K562 (cell line): Measurements from ENCODE around the gene CACNA1E. TPM values are rescaled to one million over a fixed set of nuclear protein-coding genes. Genes with fewer than 3 reads are reported as not detected.

ENCODE experiments used
- ATAC-seq: fragments of 200-7000 bp; cut with Tn5 transposase; 3 replicates; pipeline ENCODE4 v1.9.1; 2020; ENCODE audit warnings: moderate library complexity
- BruUV-seq: library from RNA; stranded (reverse); fragments of 400-500 nt; replicated peaks from 2 replicates; lab custom pipeline; 2021; lab: Mats Ljungman, UMichigan
- CTCF ChIA-PET: fragments of 300-600 bp; formaldehyde crosslinking; extraction: SDS; loops from one replicate; lab custom pipeline; 2021; ENCODE audit warnings: low intra/inter-chr PET ratio; lab: Yijun Ruan, JAX
- POLR2A ChIA-PET: fragments of 300-600, 350-650 bp; sonication (Branson Sonifier 250); formaldehyde crosslinking; extraction: SDS; loops from one replicate; lab custom pipeline; 2021; ENCODE audit warnings: antibody characterized with exemption, inconsistent platforms; lab: Yijun Ruan, JAX
- DNase-seq, 4 experiments: peaks; one replicate each; pipeline versions ENCODE4 v3.0.0 to v3.0.0-alpha.2; 2011 to 2018; ENCODE audit warnings: low spot score in 3 of 4, mixed read lengths in 3 of 4; ENCODE audit errors: extremely low read depth in 1 of 4
- FAIRE-seq: peaks from 2 replicates; lab custom pipeline; 2011; peaks lifted over from hg19 to GRCh38; lab: Jason Lieb, UNC
- H2AFZ ChIP-seq: 2 replicates; pipeline ENCODE4 v1.6.0; 2011; ENCODE audit warnings: low read depth, low read length, control low read depth, inconsistent platforms
- H3K27ac ChIP-seq: fragments of 200-600 bp; 3 replicates; pipeline ENCODE4 v1.8.0; 2011; ENCODE audit warnings: low read depth, mild to moderate bottlenecking, control low read depth, inconsistent platforms, low read length, moderate library complexity, mixed read lengths; ENCODE audit errors: extremely low read depth
- H3K27me3 ChIP-seq, 2 experiments: fragments of 300-600 bp in 1 of 2; 2 replicates in 1 of 2; 3 replicates in 1 of 2; pipeline versions ENCODE4 v1.6.0 to v1.8.0; 2011; ENCODE audit warnings: inconsistent platforms in 2 of 2, low read length in 2 of 2, mild to moderate bottlenecking in 1 of 2, mixed read lengths in 1 of 2, moderate library complexity in 1 of 2; ENCODE audit not compliant: control insufficient read depth in 2 of 2, insufficient read depth in 2 of 2
- H3K36me3 ChIP-seq: fragments of 300-600 bp; 3 replicates; pipeline ENCODE4 v1.8.0; 2011; ENCODE audit warnings: mild to moderate bottlenecking, low read length, inconsistent platforms; ENCODE audit not compliant: control insufficient read depth, insufficient read depth
- H3K4me1 ChIP-seq, 2 experiments: fragments of 200-600 bp in 1 of 2; replicated peaks in 1 of 2; 2 replicates in 1 of 2; 3 replicates in 1 of 2; pipeline versions ENCODE4 v1.5.1 to v1.8.0; 2011; ENCODE audit warnings: inconsistent platforms in 2 of 2, low read length in 2 of 2, mild to moderate bottlenecking in 1 of 2, mixed read lengths in 1 of 2, moderate library complexity in 1 of 2; ENCODE audit not compliant: control insufficient read depth in 2 of 2, insufficient read depth in 2 of 2
- H3K4me2 ChIP-seq: 2 replicates; pipeline ENCODE4 v1.6.1; 2011; ENCODE audit warnings: low read length, control low read depth, inconsistent platforms, mixed read lengths; ENCODE audit not compliant: insufficient read depth
- H3K4me3 ChIP-seq: fragments of 200-600 bp; sonication (generic), shearing (Covaris generic); 2 replicates; pipeline ENCODE4 v1.5.1; 2016; ENCODE audit warnings: control low read depth, inconsistent platforms
- H3K79me2 ChIP-seq: fragments of 200-600 bp; 3 replicates; pipeline ENCODE4 v1.8.0; 2011; ENCODE audit warnings: low read length, inconsistent platforms; ENCODE audit not compliant: control insufficient read depth, insufficient read depth
- H3K9ac ChIP-seq, 2 experiments: 2 replicates each; pipeline versions ENCODE4 v1.6.0 to v1.6.1; 2011; ENCODE audit warnings: low read depth in 2 of 2, low read length in 2 of 2, control low read depth in 1 of 2, inconsistent platforms in 1 of 2, mild to moderate bottlenecking in 1 of 2, mixed read lengths in 1 of 2; ENCODE audit not compliant: insufficient read depth in 1 of 2
- H3K9me1 ChIP-seq: one replicate; pipeline ENCODE4 v1.6.0; 2011; ENCODE audit warnings: inconsistent platforms, mild to moderate bottlenecking, low read length, moderate library complexity; ENCODE audit not compliant: control insufficient read depth, insufficient read depth
- H3K9me3 ChIP-seq: replicated peaks from 2 replicates; pipeline ENCODE4 v1.5.1; 2011; ENCODE audit warnings: low read depth, low read length, inconsistent platforms; ENCODE audit not compliant: control insufficient read depth, insufficient read depth
- H4K20me1 ChIP-seq: replicated peaks from 2 replicates; pipeline ENCODE4 v1.6.1; 2011; ENCODE audit warnings: low read length, inconsistent platforms, mixed read lengths; ENCODE audit not compliant: control insufficient read depth, insufficient read depth
- FOXA3 ChIP-seq, 2 experiments: fragments of 450-650 bp in 1 of 2; sonication (generic) in 1 of 2; formaldehyde crosslinking; IDR thresholded peaks in 1 of 2; conservative IDR thresholded peaks in 1 of 2; 2 replicates each; pipeline versions ENCODE4 v1.4.0 to v1.8.0; 2020 to 2022; ENCODE audit warnings: mild to moderate bottlenecking in 2 of 2, missing genetic modification reagents in 1 of 2
- NFIC ChIP-seq: fragments of 450-650 bp; IDR thresholded peaks from 2 replicates; pipeline ENCODE4 v1.6.1; 2017; ENCODE audit warnings: mild to moderate bottlenecking, inconsistent platforms
- SOX6 ChIP-seq: fragments of 450-650 bp; IDR thresholded peaks from 2 replicates; pipeline ENCODE4 v1.6.1; 2014; ENCODE audit warnings: mild to moderate bottlenecking
- SRF ChIP-seq, 2 experiments: fragments of 250-450, 450-650 bp in 1 of 2; sonication (Bioruptor Pico) in 1 of 2; sonication (generic) in 1 of 2; formaldehyde crosslinking; IDR thresholded peaks; 2 replicates each; pipeline versions ENCODE4 v1.5.0 to v1.5.1; 2020 to 2022; ENCODE audit warnings: mild to moderate bottlenecking in 1 of 2, missing genetic modification reagents in 1 of 2
- YBX1 ChIP-seq: fragments of 450-650 bp; IDR thresholded peaks from 2 replicates; pipeline ENCODE4 v1.7.1; 2016; ENCODE audit warnings: mild to moderate bottlenecking
- WGBS: fragments of 100-300 bp; shearing (Covaris generic); methylation state at CpG from one replicate; pipeline ENCODE4 v1.1.6; 2016; ENCODE audit warnings: low coverage, mixed read lengths; ENCODE audit not compliant: insufficient coverage; ENCODE audit errors: missing lambda C conversion rate; 5-methylcytosine and 5-hydroxymethylcytosine counted together
- in situ Hi-C: fragments of 300-500 bp; cut with MboI; formaldehyde crosslinking; loops from 4 replicates; pipeline ENCODE4 v1.15.0; 2018; ENCODE audit warnings: inconsistent platforms, mixed read lengths
- intact Hi-C: fragments of 100-400 bp; cut with micrococcal nuclease; formaldehyde crosslinking; loops from 2 replicates; pipeline ENCODE4 v1.14.2; 2022
- polyA plus RNA-seq, 8 experiments: library from polyadenylated mRNA; depleted of rRNA in 4 of 8; stranded (reverse) in 5 of 8; unstranded in 3 of 8; fragments of >200 nt; fragmentation: Nextera tagmentation in 2 of 8; fragmentation: Illumina TruSeq in 1 of 8; extraction: Ambion mirVana in 2 of 8; extraction: Trizol in 1 of 8; gene quantifications; 2 replicates each; pipeline versions ENCODE4 v1.2.1 to v1.2.3, GENCODE V29; 2011 to 2014; ENCODE audit warnings: inconsistent platforms in 1 of 8, missing spikeins in 1 of 8
- total RNA-seq, 7 experiments: library from RNA; depleted of rRNA in 6 of 7; stranded (reverse); fragments of >200 nt in 6 of 7; fragmentation: Illumina TruSeq in 2 of 7; extraction: Trizol in 2 of 7; gene quantifications; 2 replicates each; pipeline versions ENCODE4 v1.2.1 to v1.2.3, GENCODE V29; 2011 to 2021; ENCODE audit warnings: low replicate concordance in 1 of 7
- TF ChIP-seq, protein P1 (sequence below): fragments of 450-650 bp; formaldehyde crosslinking; IDR thresholded peaks from 2 replicates; pipeline ENCODE4 v1.4.0; 2020; ENCODE audit warnings: mild to moderate bottlenecking, mixed read lengths
- TF ChIP-seq, protein P2 (sequence below): sonication (generic); formaldehyde crosslinking; IDR thresholded peaks from 2 replicates; pipeline ENCODE4 v1.8.1; 2022; ENCODE audit warnings: missing genetic modification reagents
- TF ChIP-seq, protein P3 (sequence below), 2 experiments: IDR thresholded peaks; 2 replicates each; pipeline ENCODE4 v1.6.1; 2011; ENCODE audit warnings: borderline replicate concordance in 1 of 2, control low read depth in 1 of 2, low read depth in 1 of 2, low read length in 1 of 2, mild to moderate bottlenecking in 1 of 2, mixed read lengths in 1 of 2, moderate library complexity in 1 of 2; ENCODE audit not compliant: insufficient read depth in 1 of 2, insufficient read length in 1 of 2, poor library complexity in 1 of 2, severe bottlenecking in 1 of 2; ENCODE audit errors: extremely low read depth in 1 of 2

Gene CACNA1E
- total and polyA plus RNA-seq, 9 of the 15 experiments (the other 6 are each of a cell fraction or from before 2014, with no cell fraction given): under 0.01 to 0.04 TPM; not detected in 7

DNA sequence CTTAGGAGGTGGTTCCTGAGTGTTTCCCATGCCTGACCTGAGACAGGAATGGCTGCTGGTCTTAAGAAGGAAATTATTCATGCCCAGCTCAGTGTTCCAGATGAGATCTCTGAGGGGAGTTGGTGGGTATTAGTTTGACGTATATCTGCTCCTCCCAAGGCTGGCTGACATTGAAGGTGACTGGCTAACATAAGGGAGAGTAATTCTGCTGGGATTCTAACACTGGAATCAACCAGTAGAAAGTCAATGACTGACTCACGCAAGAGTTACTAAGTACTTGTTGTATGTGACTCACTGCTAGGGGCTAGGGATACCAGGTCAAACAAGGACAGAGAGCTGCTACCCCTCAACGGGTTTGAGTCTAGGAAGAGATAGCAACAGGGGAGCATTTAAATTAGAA is 177.3 kb downstream of the CACNA1E start:
- no peak for FAIRE-seq
- H3K4me3 ChIP-seq: no peak overlapping the region

DNA sequence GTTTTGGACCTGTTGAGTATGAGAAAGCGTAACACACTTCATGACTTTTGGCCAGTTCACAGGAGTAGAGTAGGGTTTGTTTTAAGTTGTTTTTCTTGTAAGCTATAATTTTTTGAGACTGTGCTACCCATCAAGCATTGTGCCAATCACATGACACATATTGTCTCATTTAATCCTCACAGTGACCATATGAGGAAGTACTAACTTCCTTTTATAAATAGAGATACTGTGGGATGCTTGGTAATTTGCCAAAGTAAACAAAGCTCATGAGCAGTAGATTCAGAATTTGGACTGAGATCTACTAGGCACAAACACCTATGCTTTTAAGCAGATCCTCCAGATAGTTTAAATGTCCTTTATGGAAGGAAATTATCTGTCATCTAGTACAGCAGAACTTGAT is 178.3 kb downstream of the CACNA1E start:
- in situ Hi-C loops: no loop called here
- H3K9me3 ChIP-seq: no peaks in the 10 kb centered on the region
- no peaks in the 10 kb centered on the region for H3K27me3 ChIP-seq
- intact Hi-C loops: no loop called here
- no peak overlapping the region for H3K27ac ChIP-seq
- no TSS peak for BruUV-seq
- CTCF ChIA-PET: no interaction called here
- H3K9me1 ChIP-seq: no peaks in the 10 kb centered on the region
- POLR2A ChIA-PET: no interaction called here
- no peak overlapping the region for H3K9ac ChIP-seq
- H3K36me3 ChIP-seq: no peaks in the 10 kb centered on the region
- no peaks in the 10 kb centered on the region for H3K79me2 ChIP-seq
- H3K4me3 ChIP-seq: no peak overlapping the region
- no peak for ATAC-seq
- TF ChIP-seq NFIC (peak; percentile 33; the same call in 1 of the 2 replicates), SOX6 (peak; percentile 34; the same call in 1 of the 2 replicates), YBX1 (no peak), SRF (CRISPR knock-in tag; IDR thresholded peaks at IDR 0.05) (peak in 1 of 2 experiments; percentile 73; a peak in 1 of 4 replicates), FOXA3 (CRISPR knock-in tag; conservative IDR thresholded peaks at IDR 0.05 in 1 of 2, IDR thresholded peaks at IDR 0.05 in 1 of 2) (peak in 1 of 2 experiments; percentile 87; a peak in 2 of 4 replicates)
- TF ChIP-seq, protein P1, sequence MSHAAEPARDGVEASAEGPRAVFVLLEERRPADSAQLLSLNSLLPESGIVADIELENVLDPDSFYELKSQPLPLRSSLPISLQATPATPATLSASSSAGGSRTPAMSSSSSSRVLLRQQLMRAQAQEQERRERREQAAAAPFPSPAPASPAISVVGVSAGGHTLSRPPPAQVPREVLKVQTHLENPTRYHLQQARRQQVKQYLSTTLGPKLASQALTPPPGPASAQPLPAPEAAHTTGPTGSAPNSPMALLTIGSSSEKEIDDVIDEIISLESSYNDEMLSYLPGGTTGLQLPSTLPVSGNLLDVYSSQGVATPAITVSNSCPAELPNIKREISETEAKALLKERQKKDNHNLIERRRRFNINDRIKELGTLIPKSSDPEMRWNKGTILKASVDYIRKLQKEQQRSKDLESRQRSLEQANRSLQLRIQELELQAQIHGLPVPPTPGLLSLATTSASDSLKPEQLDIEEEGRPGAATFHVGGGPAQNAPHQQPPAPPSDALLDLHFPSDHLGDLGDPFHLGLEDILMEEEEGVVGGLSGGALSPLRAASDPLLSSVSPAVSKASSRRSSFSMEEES: peak; percentile 51
- TF ChIP-seq, protein P2, sequence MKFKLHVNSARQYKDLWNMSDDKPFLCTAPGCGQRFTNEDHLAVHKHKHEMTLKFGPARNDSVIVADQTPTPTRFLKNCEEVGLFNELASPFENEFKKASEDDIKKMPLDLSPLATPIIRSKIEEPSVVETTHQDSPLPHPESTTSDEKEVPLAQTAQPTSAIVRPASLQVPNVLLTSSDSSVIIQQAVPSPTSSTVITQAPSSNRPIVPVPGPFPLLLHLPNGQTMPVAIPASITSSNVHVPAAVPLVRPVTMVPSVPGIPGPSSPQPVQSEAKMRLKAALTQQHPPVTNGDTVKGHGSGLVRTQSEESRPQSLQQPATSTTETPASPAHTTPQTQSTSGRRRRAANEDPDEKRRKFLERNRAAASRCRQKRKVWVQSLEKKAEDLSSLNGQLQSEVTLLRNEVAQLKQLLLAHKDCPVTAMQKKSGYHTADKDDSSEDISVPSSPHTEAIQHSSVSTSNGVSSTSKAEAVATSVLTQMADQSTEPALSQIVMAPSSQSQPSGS (CRISPR knock-in tag): no peak
- TF ChIP-seq, all 486 proteins: peak for 5
- no peaks in the 10 kb centered on the region for H3K4me1 ChIP-seq
- 12% methylated on average over 1 of the region's 1 CpG for WGBS
- DNase-seq (no peak), FAIRE-seq (no peak)
- H2AFZ ChIP-seq: no peak overlapping the region
- no peaks in the 10 kb centered on the region for H4K20me1 ChIP-seq
- H3K4me2 ChIP-seq: no peak overlapping the region

More for the DNA sequence above, 177.3 kb downstream of the CACNA1E start:
- H3K9me3 ChIP-seq: no peaks in the 10 kb centered on the region
- H3K9ac ChIP-seq: no peak overlapping the region
- DNase-seq: no peak
- in situ Hi-C loops: no loop called here
- TF ChIP-seq, protein P3, sequence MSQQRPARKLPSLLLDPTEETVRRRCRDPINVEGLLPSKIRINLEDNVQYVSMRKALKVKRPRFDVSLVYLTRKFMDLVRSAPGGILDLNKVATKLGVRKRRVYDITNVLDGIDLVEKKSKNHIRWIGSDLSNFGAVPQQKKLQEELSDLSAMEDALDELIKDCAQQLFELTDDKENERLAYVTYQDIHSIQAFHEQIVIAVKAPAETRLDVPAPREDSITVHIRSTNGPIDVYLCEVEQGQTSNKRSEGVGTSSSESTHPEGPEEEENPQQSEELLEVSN (IDR thresholded peaks at IDR 0.05; ENCODE audit: borderline replicate concordance in 1 of 2, extremely low read depth in 1 of 2, insufficient read depth in 1 of 2, insufficient read length in 1 of 2, low read depth in 1 of 2, low read length in 1 of 2, poor library complexity in 1 of 2, severe bottlenecking in 1 of 2): no peak
- no peaks in the 10 kb centered on the region for H3K79me2 ChIP-seq
- POLR2A ChIA-PET: interaction anchor here (0.5 kb wide), 1 partner anchor 13 kb away, joined by 4 read pairs; no protein-coding TSS in a partner anchor
- no peak overlapping the region for H3K4me2 ChIP-seq
- no peaks in the 10 kb centered on the region for H3K9me1 ChIP-seq
- 0% methylated on average over 3 of the region's 3 CpGs for WGBS
- no peak overlapping the region for H2AFZ ChIP-seq
- no peak for ATAC-seq
- no peaks in the 10 kb centered on the region for H4K20me1 ChIP-seq
- CTCF ChIA-PET: no interaction called here
- H3K4me1 ChIP-seq: no peaks in the 10 kb centered on the region
- no peaks in the 10 kb centered on the region for H3K36me3 ChIP-seq
- no peaks in the 10 kb centered on the region for H3K27me3 ChIP-seq
- BruUV-seq: no TSS peak
- no peak overlapping the region for H3K27ac ChIP-seq
- intact Hi-C loops: no loop called here
